T47D (cell line): ENCODE data around the gene ASS1.
"Not testable (repeated sequence)": the region's sequence is repeated elsewhere in the genome, so short reads cannot be mapped to it uniquely, and the experiment has no call there.

Experiments
- DNase-seq, 2 experiments: peaks; one replicate each; pipeline versions ENCODE4 v3.0.0 to v3.0.0-alpha.2; 2011 to 2012; ENCODE audit warnings: low read depth in 1 of 2, low spot score in 1 of 2
- JUND ChIP-seq: IDR thresholded peaks from 2 replicates; pipeline ENCODE4 v1.6.1; 2012; ENCODE audit warnings: low read depth
- in situ Hi-C: cut with HindIII; loops from 2 replicates; pipeline ENCODE4 v1.10.0; 2016; ENCODE audit warnings: low sequenced_read_pairs, low pct_unique_long_range_greater_than_20kb

ASS1 gene

GRCh38 chr9:130432796-130433167 lies 12.0 kb upstream of the ASS1 start:
- TF ChIP-seq JUND = no peak
- no peak for DNase-seq
- in situ Hi-C loops = no loop called here

GRCh38 chr9:130433168-130433946 lies 11.4 kb upstream of the ASS1 start:
- no peak for DNase-seq
- TF ChIP-seq JUND = no peak
- in situ Hi-C loops = no loop called here

GRCh38 chr9:130433947-130434262 lies 10.9 kb upstream of the ASS1 start:
- DNase-seq = no peak
- in situ Hi-C loops = no loop called here
- TF ChIP-seq JUND = no peak

GRCh38 chr9:130434656-130435055 lies 10.1 kb upstream of the ASS1 start:
- in situ Hi-C loops, DNase-seq: not testable (repeated sequence)

- in situ Hi-C loops = no loop called here
- no peak for TF ChIP-seq JUND
- DNase-seq = no peak
Observed at GRCh38 chr9:130437011-130437789, 7.6 kb upstream of the ASS1 start.

- no peak for DNase-seq
- TF ChIP-seq JUND = no peak
- in situ Hi-C loops = no loop called here
Observed at GRCh38 chr9:130438382-130438981, 6.3 kb upstream of the ASS1 start.

- in situ Hi-C loops = no loop called here
- no peak for DNase-seq
- no peak for TF ChIP-seq JUND
Observed at GRCh38 chr9:130441031-130441430, 3.7 kb upstream of the ASS1 start.

GRCh38 chr9:130442746-130443455 lies 1.9 kb upstream of the ASS1 start:
- in situ Hi-C loops = no loop called here
- no peak for DNase-seq
- TF ChIP-seq JUND = no peak

- no peak for DNase-seq
- in situ Hi-C loops = no loop called here
- TF ChIP-seq JUND = no peak
Observed at GRCh38 chr9:130443456-130443801, 1.3 kb upstream of the ASS1 start.

- no peak for DNase-seq
- TF ChIP-seq JUND = no peak
- in situ Hi-C loops = no loop called here
Observed at GRCh38 chr9:130443840-130444492, 795 bp upstream of the ASS1 start.

GRCh38 chr9:130445268-130445983 lies 665 bp downstream of the ASS1 start:
- no peak for TF ChIP-seq JUND
- peak; percentile 46 to 63 for DNase-seq
- in situ Hi-C loops = no loop called here
